ENCODE results near the gene PSMA1. TPM values are rescaled to one million over a fixed set of nuclear protein-coding genes. Genes with fewer than 3 reads are reported as not detected.

Gene PSMA1
- total and polyA plus RNA-seq, 2 of the 13 experiments (the other 11 are each of a cell fraction or from before 2014, with no cell fraction given) = 188 to 229 TPM

GRCh38 chr11:14541192-14541947 lies 21.2 kb upstream of the PSMA1 start:
- H3K79me2 ChIP-seq (ENCODE audit: insufficient read depth, low read length) = no peaks in the 10 kb centered on the region
- H3K36me3 ChIP-seq (replicated peaks in 1 of 2; ENCODE audit: control insufficient read depth in 1 of 2, insufficient read depth in 2 of 2, low read length in 2 of 2) = no peaks in the 10 kb centered on the region; a peak in 2 of 5 replicates
- POLR2A ChIA-PET = interaction anchor here (1.1 kb wide), 1 partner anchor 37 kb away, joined by 3 read pairs; no protein-coding TSS in a partner anchor
- CTCF ChIA-PET (ENCODE audit: low intra/inter-chr PET ratio, low total read pairs) = no interaction called here
- H3K9ac ChIP-seq (ENCODE audit: insufficient read depth, low read depth, low read length) = peak overlapping the region; percentile 18; the same call in 1 of the 2 replicates
- H2AFZ ChIP-seq (ENCODE audit: low read length) = no peak overlapping the region
- no peaks in the 10 kb centered on the region for H4K20me1 ChIP-seq (ENCODE audit: insufficient read depth, low read length)
- BruUV-seq (replicated peaks) = no TSS peak
- peaks cover 25% of the 10 kb centered on the region for H3K4me1 ChIP-seq (ENCODE audit: insufficient read depth, low read length)
- peak overlapping the region; percentile 33 for H3K27ac ChIP-seq (ENCODE audit: extremely low read length, insufficient read depth, low read length)
- in situ Hi-C loops (cut with HindIII; ENCODE audit: extremely low pct_ligation_motif_present, low pct_unique_long_range_greater_than_20kb) = loop anchor here (25.0 kb wide), 1 partner anchor 96 kb away; the partner anchor contains the start of gene PDE3B
- intact Hi-C loops (cut with micrococcal nuclease; ENCODE audit: unreplicated experiment) = loop anchor here (5.0 kb wide), 1 partner anchor 76 kb away; no protein-coding TSS in a partner anchor
- FAIRE-seq (no peak), DNase-seq (ENCODE audit: low spot score) (peak; percentile 36), ATAC-seq (peak; percentile 88)
- 0 out of 6 replicates have a peak overlapping the region, but pooled peaks of 2 of the 3 experiments have one; percentile 7 to 15 for H3K4me3 ChIP-seq (replicated peaks in 1 of 3; ENCODE audit: insufficient read depth in 1 of 3, low read depth in 2 of 3, low read length in 3 of 3)
- 54% methylated on average over 6 of the region's 6 CpGs for WGBS (ENCODE audit: low lambda C conversion rate)
- no peaks in the 10 kb centered on the region for H3K27me3 ChIP-seq (ENCODE audit: control insufficient read depth in 1 of 2, insufficient read depth in 2 of 2, low read length in 2 of 2)
- no peaks in the 10 kb centered on the region for H3K9me3 ChIP-seq (ENCODE audit: low read length)
- H3K4me2 ChIP-seq (ENCODE audit: low read depth, low read length) = peak overlapping the region; percentile 20
- TF ChIP-seq ZNF570 (CRISPR knock-in tag; IDR thresholded peaks at IDR 0.05; ENCODE audit: borderline replicate concordance) (no peak), ZNF724P (CRISPR knock-in tag; IDR thresholded peaks at IDR 0.05; ENCODE audit: borderline replicate concordance) (no peak), ZNF557 (CRISPR knock-in tag; IDR thresholded peaks at IDR 0.05) (no peak), ZNF235 (CRISPR knock-in tag; IDR thresholded peaks at IDR 0.05; ENCODE audit: borderline replicate concordance) (no peak), ZFP82 (CRISPR knock-in tag; IDR thresholded peaks at IDR 0.05; ENCODE audit: borderline replicate concordance) (no peak), EP300 (IDR thresholded peaks at IDR 0.05; ENCODE audit: low read depth in 2 of 2, low read length in 2 of 2) (peak in 1 of 2 experiments; percentile 20; a peak in 1 of 4 replicates), EP300 (CRISPR knock-in tag; IDR thresholded peaks at IDR 0.05; ENCODE audit: borderline replicate concordance) (no peak), MIER2 (CRISPR knock-in tag; IDR thresholded peaks at IDR 0.05) (no peak), ZFAT (CRISPR knock-in tag; conservative IDR thresholded peaks at IDR 0.05) (peak; percentile 95), NBN (conservative IDR thresholded peaks at IDR 0.05) (no peak), ZSCAN12 (CRISPR knock-in tag; IDR thresholded peaks at IDR 0.05) (no peak), PLSCR1 (CRISPR knock-in tag; IDR thresholded peaks at IDR 0.05; ENCODE audit: borderline replicate concordance) (no peak), FOXA3 (CRISPR knock-in tag; IDR thresholded peaks at IDR 0.05) (no peak), MYNN (CRISPR knock-in tag; IDR thresholded peaks at IDR 0.05; ENCODE audit: low read depth) (no peak), ZNF12 (CRISPR knock-in tag; IDR thresholded peaks at IDR 0.05) (no peak), HNF4A (CRISPR knock-in tag; IDR thresholded peaks at IDR 0.05) (peak; percentile 22; the same call in 1 of the 2 replicates), ZMYM4 (CRISPR knock-in tag; IDR thresholded peaks at IDR 0.05) (peak; percentile 78), ZNF629 (CRISPR knock-in tag; conservative IDR thresholded peaks at IDR 0.05) (peak; percentile 33; the same call in 1 of the 2 replicates), CEBPB (IDR thresholded peaks at IDR 0.05; ENCODE audit: borderline replicate concordance, low read depth, low read length) (peak; percentile 65; the same call in 1 of the 2 replicates), ZMYM3 (CRISPR knock-in tag; IDR thresholded peaks at IDR 0.05) (0 out of 2 replicates have a peak, but pooled peaks have one; percentile 48)
- TF ChIP-seq, protein P1, sequence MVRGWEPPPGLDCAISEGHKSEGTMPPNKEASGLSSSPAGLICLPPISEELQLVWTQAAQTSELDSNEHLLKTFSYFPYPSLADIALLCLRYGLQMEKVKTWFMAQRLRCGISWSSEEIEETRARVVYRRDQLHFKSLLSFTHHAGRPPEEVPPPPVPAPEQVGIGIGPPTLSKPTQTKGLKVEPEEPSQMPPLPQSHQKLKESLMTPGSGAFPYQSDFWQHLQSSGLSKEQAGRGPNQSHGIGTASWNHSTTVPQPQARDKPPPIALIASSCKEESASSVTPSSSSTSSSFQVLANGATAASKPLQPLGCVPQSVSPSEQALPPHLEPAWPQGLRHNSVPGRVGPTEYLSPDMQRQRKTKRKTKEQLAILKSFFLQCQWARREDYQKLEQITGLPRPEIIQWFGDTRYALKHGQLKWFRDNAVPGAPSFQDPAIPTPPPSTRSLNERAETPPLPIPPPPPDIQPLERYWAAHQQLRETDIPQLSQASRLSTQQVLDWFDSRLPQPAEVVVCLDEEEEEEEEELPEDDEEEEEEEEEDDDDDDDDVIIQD (CRISPR knock-in tag; IDR thresholded peaks at IDR 0.05; ENCODE audit: low read depth) = 0 out of 2 replicates have a peak, but pooled peaks have one; percentile 28
- TF ChIP-seq, protein P2, sequence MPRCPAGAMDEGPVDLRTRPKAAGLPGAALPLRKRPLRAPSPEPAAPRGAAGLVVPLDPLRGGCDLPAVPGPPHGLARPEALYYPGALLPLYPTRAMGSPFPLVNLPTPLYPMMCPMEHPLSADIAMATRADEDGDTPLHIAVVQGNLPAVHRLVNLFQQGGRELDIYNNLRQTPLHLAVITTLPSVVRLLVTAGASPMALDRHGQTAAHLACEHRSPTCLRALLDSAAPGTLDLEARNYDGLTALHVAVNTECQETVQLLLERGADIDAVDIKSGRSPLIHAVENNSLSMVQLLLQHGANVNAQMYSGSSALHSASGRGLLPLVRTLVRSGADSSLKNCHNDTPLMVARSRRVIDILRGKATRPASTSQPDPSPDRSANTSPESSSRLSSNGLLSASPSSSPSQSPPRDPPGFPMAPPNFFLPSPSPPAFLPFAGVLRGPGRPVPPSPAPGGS (CRISPR knock-in tag; IDR thresholded peaks at IDR 0.05) = no peak
